HEK293T (cell line): ENCODE results near the gene LRPPRC.

Experiments used
- BHLHE40 ChIP-seq: fragments of 450-650 bp; IDR thresholded peaks from 2 replicates; pipeline ENCODE4 v1.6.1; 2016; ENCODE audit warnings: mild to moderate bottlenecking, moderate library complexity, borderline replicate concordance
- ELF4 ChIP-seq: fragments of 450-650 bp; IDR thresholded peaks from 2 replicates; pipeline ENCODE4 v1.6.1; 2017; ENCODE audit warnings: antibody characterized with exemption
- FOXK2 ChIP-seq: fragments of 450-650 bp; IDR thresholded peaks from 2 replicates; pipeline ENCODE4 v1.6.1; 2016; ENCODE audit warnings: mild to moderate bottlenecking
- FOXM1 ChIP-seq: fragments of 450-650 bp; IDR thresholded peaks from 2 replicates; pipeline ENCODE4 v1.6.1; 2017; ENCODE audit warnings: mild to moderate bottlenecking, borderline replicate concordance
- L3MBTL2 ChIP-seq: fragments of 450-650 bp; conservative IDR thresholded peaks from 2 replicates; pipeline ENCODE4 v1.6.1; 2016; ENCODE audit warnings: mild to moderate bottlenecking
- SP1 ChIP-seq: fragments of 450-650 bp; IDR thresholded peaks from 2 replicates; pipeline ENCODE4 v1.6.1; 2017
- SUZ12 ChIP-seq: fragments of 450-650 bp; IDR thresholded peaks from 2 replicates; pipeline ENCODE4 v1.6.1; 2016; ENCODE audit warnings: mild to moderate bottlenecking
- ZNF384 ChIP-seq: fragments of 450-650 bp; IDR thresholded peaks from 2 replicates; pipeline ENCODE4 v1.6.1; 2016

DNA sequence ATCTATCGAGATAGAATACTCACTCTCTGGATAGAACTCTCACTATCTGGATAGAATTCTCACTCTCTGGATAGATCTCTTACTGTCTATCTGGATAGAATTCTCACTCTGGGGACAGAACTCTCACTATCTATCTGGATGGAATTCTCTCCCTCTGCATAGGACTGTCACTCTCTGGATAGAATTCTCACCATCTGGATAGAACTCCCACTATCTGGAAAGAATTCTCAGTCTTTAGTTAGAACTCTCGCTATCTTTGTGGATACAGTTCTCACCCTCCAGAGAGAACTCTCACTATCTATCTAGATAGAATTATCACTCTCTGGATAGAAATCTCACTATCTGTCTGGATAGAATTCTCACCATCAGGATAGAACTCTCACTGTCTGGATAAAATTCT is 140.5 kb downstream of the LRPPRC start:
- TF ChIP-seq SUZ12 (no peak), FOXK2 (no peak), ZNF384 (no peak), SP1 (no peak), FOXM1 (no peak), BHLHE40 (no peak), ELF4 (no peak), L3MBTL2 (no peak)
